Lung microvascular endothelial cell (primary cell): ENCODE results near the gene RRP15. TPM values are rescaled to one million over a fixed set of nuclear protein-coding genes. Genes with fewer than 3 reads are reported as not detected.
A peak's percentile ranks its signal among the peaks of the same experiment; 100 is the strongest.

Experiments used
- DNase-seq, 2 donors: peaks; one replicate each; pipeline versions ENCODE4 v3.0.0 to v3.0.0-alpha.2; 2010; ENCODE audit warnings: low read depth in 2 of 2
- total RNA-seq: library from RNA; depleted of rRNA; stranded (reverse); fragments of >200 nt; gene quantifications from 2 replicates; pipeline ENCODE4 v1.2.1, GENCODE V29; 2014

RRP15 gene
- total RNA-seq, 1 donor from 2014 or later = 4.0 TPM

DNA sequence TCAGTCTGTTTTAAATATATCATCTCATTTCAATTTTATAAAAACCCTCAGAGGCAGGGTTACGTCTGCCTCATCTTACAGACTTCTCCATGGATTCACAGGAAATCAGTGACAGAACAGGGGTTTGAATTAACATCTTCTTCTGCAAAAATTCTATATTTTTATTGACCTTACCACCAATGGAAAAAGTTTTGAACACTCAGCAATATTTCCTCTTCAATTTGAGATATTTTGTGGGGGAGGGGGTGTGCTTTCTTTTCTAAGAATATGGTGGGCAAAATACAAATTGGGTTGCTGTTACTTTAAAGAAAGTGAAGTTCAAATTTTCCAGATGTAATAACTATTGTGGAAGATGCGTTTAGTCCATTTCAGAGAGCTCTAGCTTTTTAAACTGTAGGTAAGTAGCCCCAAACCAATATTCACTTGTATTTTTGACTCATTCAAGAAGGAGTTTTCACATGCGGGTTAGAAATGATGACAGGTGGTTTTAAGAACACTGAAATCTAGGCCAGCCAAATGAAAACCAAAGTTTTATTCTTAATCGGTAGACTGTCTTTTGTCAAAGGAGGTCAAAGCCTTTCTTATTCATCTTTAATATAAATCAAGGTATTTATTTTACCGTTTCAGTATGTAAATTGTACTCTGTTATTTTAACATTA is 77.5 kb downstream of the RRP15 start:
- no peak for DNase-seq

DNA sequence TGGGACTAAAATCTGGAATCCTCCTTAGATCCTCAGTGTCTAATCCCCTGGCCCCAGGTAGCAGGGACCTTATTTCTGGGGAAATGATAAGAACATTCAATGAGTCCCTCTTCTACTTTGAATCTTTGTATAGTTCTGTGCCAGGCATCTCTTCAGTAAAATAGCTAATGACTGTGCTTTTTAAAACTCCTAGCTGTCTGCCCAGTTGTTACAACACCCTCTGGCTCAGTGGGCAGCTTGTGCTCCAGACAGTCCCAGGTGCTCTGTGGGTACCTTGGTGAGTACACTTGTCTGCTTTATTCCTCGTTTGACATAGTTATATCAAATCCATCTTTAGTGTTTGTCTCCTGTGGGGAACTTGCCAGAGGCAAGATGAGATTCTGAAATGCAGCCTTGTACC is 78.0 kb downstream of the RRP15 start:
- DNase-seq = no peak

DNA sequence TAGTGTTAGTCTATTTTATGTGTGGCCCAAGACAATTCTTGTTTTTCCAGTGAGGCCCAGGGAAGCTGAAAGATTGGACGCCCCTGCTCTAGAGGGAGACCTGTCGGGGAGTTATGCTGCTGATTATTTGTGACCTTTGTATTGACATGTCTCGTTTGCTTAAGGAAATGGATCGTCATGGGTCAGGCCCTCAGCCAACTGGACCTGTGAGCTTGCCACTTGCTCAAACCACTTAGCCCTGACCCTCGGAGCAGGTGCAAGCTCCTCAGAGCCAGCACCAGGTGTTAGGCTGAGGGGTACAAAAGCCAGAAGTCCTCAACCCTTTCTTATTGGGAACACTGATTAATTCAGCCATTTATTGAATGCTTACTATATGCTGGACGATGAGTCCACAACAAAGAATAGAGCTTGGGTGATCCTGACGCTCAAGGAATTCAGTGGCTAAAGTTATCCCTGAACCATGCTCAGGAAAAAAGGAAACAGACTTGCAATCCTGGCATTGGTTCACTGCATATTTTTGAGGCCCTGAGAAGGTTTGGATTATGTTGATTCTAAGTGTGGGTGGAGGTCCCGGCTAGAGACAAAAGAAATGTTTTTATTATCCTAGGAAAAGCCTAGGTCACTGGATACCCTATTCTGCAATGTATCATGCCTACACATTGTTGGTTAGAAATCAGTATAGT is 79.1 kb downstream of the RRP15 start:
- peak in 1 of 2 donors; percentile 29 for DNase-seq

DNA sequence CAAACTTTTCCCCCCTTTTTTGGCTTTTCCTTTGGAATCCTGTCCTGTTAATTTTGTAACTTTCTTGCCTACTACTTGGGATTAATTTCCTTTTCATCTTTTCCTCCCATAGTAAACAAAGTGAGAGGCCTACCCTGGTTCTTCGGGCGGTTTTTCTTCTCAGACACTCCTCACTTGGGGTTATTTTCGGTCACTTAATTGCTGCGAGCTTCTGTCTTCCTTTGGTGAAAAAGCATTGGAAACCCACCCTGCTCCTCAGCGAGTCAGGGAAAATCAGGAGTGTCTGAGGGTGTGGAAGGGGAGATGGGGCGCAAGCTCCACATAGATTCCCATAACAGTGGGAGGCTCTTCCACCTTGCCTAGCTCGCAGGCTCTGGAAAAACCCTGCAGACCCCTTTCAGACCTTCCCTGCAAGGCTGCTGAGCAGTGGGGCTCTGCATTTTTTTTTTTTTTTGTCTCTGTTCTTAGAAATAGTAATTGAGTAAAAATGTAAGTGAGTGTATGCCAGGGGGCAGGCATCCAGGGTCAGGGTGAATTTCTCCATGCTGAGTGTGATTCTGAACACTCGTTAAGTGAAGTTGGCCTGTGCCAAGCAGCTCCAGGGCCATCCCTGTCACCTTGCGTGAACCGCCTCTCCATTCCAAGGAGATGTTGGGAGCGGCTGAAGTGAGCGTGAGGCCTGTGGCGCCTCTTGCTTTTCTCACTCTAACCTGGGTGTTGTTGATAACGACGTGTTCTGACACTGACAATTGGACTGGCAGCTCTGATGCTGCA is 80.3 kb downstream of the RRP15 start:
- DNase-seq = no peak

DNA sequence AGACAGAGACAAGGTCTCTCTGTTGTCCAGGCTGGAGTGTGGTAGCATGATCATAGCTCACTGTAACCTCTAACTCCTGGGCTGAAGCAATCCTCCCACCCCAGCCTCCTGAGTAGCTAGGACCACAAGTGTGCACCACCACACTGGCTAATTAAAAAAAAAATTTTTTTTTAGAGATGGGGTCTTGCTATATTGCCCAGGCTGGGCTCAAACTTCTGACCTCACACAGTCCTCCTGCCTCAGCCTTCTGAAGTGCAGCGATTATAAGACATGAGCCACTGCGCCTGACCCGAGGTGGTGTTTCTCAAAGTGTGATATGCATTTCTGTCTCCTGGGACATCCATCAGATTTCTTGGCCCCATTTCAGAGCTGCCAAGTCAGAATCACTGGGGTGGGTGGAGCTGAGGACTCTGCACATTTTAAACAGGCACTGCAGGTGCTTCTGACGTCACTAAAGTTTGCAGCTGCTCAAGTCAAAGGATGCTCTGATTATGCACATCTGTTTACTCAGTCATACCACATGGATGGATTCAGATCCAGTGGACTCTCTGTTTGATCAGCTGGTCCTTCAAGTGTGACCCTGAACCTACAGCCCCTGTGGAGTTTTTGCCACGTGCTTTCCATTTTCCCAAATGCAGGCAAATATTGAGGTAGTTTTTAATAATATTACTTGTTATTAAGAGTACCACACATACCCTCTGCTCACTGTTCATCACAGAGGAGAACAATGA is 81.4 kb downstream of the RRP15 start:
- DNase-seq = no peak

DNA sequence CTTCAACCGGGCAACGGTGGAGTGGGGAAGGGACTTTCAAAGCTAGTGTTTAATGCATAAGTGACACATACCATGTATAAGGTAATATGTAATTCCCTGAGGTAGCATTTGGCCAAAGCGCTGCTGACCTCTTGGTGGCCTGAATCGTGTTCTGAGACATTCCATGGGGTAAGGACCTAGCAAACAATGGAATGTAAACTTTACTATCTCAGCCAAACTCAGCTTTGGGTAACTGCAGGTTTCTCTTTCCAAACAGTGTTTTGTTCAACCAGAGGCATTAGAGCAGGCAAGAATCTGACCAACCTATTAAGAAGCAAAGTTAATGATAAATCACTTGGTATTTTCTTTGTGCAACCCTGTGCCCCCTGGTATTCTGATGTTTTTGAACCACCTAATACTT is 82.0 kb downstream of the RRP15 start:
- no peak for DNase-seq

DNA sequence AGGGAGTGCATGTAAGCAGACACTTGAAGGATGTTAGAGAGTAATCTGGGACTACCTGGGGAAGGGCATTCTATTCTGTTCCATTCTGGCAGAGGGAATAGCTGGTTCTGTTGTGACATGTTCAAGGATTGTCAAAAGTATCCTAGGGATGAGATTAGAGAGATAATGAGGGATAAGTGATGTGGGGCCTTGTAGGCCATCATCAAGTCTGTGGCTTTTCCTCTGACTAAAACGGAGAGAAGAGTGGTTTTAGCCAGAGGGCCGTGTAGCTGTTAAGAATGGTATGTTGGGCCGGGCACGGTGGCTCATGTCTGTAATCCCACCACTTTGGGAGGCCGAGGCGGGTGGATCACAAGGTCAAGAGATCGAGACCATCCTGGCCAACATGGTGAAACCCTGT is 83.6 kb downstream of the RRP15 start:
- no peak for DNase-seq

DNA sequence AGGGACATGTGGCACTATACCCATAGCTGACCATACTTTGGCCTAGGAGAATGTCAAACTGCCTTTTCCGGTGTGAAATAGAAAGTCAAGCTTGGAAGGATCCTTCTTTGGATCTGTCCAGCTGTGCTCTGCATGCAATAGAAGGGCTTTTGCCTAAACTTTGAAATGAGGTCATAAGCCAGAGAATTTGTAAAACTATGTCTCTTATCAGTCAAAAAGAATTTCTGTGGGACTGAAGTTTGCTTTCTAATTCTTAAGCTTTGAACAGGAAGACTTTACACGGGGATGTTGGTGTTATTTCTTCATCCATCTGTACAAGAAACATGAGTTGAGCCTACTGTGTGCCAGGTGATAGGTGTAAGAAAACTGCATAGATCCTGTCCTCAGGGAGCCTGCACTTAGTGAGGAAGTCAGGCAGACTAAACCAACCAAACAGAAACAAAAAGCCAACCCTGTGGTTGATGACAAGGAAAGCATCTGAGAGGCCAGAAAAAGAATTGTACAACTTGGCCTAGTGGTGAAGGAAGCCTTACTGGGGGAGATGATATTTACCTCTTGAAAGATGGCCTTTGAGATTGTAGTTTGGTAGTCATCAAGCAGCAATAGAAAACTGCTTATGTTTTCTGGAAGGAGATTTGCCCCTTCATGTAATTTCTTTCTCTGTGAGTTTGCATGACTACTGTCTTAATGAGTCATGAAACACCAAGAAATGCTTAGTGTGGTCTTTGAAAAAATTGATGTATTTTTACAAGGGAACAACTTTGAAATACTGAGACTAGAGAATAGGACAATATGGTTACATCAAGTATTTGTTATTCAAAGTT is 84.8 kb downstream of the RRP15 start:
- peak in 1 of 2 donors; percentile 24 for DNase-seq

DNA sequence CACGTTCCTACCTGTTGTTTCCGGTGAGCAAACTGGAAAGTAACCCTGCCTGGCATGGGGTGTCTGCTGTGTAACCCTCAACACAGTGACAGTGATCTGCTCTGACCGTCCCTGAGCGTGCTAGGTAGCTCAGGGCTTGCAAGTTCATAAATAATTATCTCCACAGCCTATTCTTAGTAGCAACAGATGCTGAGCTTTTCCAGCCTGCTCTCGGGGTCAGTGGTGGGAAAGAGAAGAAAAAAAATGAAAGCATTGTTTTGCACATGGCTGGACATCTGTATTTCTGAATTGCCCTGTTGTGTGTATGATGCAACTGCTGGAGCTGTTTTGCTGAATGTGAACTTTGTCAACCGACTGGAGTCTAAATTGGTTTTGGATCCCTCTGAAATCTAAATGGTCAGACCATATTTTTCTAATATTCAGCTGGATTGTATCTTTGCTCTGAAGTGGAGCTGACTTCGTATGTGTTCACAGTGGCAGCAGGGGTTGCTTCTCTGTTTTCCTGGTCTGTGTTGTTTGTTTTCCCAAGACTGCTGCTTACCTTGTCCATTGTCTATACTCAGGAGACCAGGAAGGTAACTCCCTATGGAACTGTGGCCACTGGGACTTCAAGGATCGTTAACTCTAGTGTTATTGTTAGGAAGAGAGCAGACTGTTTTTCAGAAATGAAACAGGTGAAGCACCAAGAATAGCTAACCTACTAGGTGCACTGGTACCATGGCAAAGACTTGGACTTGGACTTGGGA is 87.0 kb downstream of the RRP15 start:
- DNase-seq = peak; percentile 46 to 59

DNA sequence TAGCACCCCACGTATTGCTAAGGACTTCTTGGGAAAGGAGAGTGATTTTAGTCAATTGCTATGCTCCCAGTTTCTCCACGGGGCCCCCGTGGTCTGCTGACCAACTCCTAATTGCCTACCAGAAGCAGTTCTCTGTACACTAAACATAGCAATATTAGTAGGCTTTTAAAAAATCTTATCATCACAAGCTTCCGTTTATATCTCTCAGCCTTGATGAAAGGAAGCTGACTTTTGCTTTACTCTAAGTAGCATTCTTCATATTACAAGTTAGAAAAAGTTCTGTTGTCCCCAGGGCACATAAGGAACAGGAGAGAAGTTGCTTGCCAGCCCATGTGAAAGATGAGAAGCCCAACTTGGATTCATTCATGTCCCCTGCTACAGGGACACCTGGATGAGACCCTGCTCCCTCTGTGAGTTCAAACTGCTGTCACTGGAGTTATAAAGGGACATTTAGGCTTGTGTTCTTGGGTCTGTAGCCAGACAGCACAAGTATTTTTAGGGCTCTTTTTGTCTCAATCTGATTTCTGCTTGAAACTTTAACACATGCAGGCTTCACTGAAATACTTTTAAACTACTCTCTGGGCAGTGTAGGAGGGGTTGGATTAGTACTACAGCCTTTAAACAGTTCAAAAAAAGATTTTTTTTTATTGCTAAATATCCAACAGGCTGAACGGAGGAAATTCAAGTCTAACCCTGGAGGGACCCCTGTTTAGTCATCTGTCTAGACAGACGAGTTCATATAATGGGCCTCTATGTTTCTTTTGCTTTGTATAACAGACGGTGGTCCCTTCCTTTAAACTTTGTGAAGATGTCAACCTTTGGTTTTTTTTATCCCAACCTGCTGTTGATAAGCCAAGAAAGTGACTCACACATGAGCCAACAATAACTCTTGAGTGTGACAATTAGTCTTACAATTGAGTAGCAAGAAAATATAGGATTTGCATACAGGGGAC is 89.6 kb downstream of the RRP15 start:
- DNase-seq = peak; percentile 29 to 91

DNA sequence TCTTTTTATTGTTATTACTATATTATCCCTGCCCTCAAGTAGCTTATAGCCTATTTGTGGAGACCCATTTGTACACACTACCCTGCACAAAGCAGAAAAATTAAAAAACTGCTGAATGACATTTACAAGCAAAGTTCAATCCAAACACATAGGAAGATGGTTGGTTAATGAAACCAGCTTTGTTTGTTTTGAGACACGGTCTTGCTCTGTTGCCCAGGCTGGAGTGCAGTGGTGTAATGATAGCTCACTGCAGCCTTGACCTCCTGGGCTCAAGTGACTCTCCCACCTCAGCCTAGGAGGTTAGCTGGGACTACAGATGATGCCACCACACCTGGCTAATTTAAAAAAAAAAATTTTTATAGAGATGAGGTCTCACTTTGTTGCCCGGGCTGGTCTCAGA is 91.6 kb downstream of the RRP15 start:
- no peak for DNase-seq

DNA sequence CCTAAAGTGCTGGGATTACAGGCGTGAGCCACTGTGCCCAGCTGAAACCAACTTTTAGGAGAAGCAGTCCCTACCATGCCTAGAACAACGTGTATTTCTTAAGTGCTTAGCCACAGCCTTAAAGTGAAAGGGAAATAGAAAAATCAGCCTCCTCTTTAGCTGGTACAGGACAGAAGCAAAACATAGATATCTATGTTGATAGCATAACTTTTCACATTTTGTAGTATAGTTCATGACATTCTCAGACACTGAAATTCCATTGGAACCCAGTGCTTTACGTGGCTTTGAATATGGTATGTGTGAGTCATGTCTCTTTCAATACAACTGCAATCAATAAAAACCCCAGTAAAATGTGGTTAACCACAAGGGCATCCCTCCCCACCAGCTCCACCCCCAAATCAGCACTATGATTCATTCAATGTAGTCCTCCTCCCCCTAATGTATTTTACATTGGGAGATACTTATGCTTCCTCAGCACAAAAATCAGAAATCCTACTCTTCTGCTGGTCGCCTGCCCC is 92.1 kb downstream of the RRP15 start:
- peak in 1 of 2 donors; percentile 92 for DNase-seq

DNA sequence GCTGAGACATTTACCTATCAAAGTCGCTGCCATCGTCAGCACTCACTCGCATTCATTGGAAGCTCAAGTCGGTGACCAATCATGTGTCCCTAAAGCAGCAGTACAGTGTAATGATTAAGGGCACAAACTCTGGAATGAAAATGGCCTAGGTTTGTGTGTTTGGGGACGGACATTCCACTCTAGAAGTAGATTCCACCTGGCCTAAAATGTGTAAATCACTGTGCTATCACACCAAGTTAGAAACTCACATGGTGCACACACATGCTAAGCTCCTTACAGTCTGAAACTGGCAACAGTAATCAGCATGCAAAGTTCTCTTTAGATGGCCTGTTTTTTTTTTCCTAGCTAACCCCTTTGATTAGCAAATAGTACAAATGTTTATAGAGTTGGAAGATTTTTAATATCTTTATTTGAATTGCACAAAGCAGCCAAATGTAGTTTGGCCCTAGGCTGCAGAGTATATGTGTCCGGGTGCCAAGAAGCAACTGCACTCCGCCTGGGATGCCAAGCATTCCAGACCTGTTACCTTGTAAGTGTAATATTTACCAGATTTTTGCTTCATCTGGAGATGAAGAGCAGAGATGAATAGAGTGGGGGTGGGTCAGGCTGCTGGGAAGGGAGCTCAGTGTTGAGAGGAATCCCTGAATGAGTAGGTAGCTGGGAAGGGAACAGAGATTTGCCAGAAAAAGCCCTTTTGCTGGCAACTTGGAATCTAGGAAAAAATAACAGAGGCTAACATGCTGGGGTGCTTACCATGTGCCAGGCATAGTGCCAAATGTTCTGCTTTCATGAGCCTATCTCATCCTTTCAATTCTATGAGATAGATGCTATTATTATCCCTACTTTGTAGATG is 95.3 kb downstream of the RRP15 start:
- peak; percentile 43 to 87 for DNase-seq

DNA sequence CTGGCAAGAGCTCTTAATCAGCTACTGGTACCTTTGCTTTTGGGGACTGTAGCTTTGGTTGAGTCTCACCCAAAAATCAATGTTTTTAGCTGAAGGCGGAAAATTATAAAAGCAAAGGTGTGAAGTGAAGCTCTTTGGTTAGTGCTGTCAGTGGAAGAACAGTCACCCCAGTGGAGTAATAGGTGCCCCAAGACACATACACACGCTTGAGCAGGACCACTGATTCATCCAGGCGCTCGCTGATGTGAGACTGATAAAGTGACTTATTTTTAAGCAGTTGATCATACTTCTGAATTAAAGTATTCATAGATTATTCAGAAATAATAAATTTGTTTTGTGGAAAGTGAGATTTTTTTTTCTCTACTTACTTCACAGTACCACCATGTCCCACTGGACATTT is 97.2 kb downstream of the RRP15 start:
- no peak for DNase-seq

DNA sequence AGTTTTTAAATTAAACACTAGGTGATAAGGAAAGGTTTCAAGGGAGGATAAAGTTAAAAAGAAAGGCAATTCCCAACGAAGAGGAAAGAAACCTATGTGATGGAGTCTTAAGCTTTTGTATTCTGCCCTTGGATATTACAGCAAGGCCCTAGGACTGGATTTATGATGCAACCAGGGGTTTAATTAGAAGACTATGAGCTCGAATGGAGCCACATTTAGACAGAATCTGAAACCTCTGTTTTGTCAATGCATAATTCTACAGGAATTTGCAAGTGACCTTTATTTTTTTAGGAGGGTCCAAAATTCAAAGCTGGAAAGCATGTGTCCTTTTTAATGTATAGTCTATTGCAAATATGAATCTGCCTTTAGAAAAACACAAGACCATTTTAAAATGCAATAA is 98.0 kb downstream of the RRP15 start:
- no peak for DNase-seq

DNA sequence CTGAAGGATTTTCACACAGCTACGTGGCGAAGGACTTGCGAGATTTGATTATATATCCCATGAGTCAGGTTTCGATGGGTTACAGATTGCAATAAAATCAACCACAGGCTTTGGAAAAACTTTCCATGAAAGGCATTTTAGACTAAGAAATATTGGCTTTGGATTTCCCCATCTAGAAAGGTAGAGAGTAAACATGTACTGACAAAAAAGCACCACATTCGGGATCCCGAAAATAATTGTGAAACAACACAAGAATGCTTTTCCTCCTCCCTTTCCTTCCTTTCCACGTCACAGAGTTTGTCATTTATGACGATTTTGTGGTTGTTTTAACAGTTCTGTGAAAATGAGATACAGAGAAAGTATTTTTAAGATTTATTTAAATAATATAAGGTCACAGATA is 98.6 kb downstream of the RRP15 start:
- DNase-seq = peak; percentile 87 to 88

DNA sequence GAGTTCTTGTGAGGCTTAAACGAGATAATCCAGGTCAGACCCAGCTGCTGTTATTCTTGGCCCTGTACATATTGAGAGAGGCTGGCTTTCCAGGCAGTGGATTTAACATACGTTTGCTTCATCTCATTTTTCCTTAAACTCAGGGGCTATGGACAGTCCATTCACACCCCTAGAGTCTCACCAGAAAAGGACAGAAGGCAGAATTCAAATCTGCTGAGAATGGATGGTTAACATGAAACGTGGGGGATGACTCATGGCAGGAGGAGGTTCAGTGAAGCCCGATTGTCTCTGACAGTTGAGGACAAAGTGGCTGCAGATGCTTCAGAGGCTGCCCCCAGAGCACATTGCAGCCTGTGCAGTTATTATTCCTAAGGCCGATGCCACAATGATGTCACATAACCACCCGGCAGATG is 99.5 kb downstream of the RRP15 start:
- DNase-seq = peak; percentile 59 to 66
